Cardiac fibroblast (primary cell): ENCODE results near the gene EHD4.

ENCODE experiments used
- DNase-seq, 2 donors: peaks; one replicate each; pipeline versions ENCODE4 v3.0.0 to v3.0.0-alpha.2; 2010; ENCODE audit warnings: low read depth in 2 of 2
- H3K4me3 ChIP-seq, 2 donors: replicated peaks in 1 of 2; 1 replicate in 1 of 2; 2 replicates in 1 of 2; pipeline ENCODE4 v1.5.1; 2011; ENCODE audit warnings: low read depth in 2 of 2, low read length in 2 of 2, mild to moderate bottlenecking in 2 of 2, moderate library complexity in 1 of 2
- TF ChIP-seq, protein P1 (sequence below): IDR thresholded peaks from one replicate; pipeline ENCODE4 v1.5.1; 2011; ENCODE audit warnings: low read depth, mild to moderate bottlenecking, low read length, inconsistent platforms

Gene EHD4

DNA sequence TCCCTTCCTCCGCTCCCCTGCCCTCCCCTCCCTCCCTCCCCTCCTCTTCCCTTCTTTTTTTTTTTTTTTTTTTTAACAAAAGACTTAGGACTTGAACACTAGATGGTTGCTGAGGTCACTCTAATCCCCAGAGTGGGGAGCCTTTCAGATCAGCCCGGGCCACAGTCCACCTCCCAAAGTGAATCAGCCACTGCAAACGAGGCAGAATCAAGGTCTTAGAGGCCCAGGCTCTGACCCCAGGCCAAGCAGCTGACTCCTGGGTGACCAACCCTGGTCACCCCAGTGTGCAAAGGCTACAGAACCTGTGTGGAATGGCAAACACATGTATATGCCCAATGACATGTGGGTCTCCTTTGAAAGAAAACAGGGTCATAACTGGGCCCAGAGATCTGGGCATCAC is 18.3 kb upstream of the EHD4 start:
- TF ChIP-seq, protein P1, sequence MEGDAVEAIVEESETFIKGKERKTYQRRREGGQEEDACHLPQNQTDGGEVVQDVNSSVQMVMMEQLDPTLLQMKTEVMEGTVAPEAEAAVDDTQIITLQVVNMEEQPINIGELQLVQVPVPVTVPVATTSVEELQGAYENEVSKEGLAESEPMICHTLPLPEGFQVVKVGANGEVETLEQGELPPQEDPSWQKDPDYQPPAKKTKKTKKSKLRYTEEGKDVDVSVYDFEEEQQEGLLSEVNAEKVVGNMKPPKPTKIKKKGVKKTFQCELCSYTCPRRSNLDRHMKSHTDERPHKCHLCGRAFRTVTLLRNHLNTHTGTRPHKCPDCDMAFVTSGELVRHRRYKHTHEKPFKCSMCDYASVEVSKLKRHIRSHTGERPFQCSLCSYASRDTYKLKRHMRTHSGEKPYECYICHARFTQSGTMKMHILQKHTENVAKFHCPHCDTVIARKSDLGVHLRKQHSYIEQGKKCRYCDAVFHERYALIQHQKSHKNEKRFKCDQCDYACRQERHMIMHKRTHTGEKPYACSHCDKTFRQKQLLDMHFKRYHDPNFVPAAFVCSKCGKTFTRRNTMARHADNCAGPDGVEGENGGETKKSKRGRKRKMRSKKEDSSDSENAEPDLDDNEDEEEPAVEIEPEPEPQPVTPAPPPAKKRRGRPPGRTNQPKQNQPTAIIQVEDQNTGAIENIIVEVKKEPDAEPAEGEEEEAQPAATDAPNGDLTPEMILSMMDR = no peak
- no peak for DNase-seq
- no peak overlapping the region for H3K4me3 ChIP-seq

DNA sequence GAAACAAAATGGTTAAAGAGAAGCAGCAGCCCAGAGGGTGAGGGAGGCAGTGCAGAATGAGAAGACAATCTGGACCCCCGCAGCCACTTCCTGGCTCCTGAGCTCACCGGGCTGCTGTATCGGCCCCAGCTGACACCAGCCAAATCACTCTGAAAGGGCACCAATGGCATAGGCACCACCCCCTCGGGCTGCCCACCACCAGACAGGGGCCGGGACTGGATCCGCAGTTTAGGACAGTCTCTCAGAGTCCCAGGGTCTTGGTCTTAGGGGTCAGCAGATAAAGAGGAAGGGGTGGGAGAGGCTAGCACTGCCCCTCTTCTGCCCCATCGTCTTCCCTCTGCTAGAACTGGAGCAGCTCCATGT is 17.9 kb upstream of the EHD4 start:
- DNase-seq = no peak
- H3K4me3 ChIP-seq = no peak overlapping the region
- TF ChIP-seq, protein P1 = no peak

DNA sequence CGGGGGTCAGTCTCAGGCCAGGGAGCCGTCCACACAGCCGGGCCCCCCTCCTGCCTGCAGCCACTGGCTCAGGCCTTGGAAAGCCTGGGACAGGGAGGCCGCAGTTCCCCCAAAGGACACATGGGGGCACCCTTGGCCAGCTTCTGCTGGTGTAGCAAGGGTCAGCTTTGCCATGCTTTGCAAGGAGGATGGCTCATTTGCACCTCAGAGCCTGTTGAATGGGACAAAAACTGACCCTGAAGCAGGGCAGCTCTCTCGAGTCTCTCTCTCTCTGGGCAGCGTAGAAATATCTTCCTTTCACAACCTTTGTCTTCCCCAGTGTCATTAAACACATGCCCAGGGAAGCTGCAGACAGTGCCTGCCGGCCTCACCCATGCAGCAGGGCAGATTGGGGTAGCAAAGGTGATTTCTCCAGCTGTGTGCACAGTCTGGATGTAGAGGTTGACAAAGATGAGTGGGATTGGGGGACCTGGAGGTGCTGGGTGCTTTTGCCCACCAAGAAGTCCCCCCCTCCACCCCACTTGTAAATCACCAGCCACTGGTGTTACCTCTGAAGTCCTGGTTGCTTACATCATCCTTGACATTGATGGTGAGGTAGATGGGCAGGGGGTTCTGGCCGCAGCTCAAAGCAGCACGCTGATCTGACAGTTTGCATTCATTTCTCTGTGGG is 17.4 kb upstream of the EHD4 start:
- no peak overlapping the region for H3K4me3 ChIP-seq
- DNase-seq = peak; percentile 79 to 80
- TF ChIP-seq, protein P1 = peak; percentile 100

DNA sequence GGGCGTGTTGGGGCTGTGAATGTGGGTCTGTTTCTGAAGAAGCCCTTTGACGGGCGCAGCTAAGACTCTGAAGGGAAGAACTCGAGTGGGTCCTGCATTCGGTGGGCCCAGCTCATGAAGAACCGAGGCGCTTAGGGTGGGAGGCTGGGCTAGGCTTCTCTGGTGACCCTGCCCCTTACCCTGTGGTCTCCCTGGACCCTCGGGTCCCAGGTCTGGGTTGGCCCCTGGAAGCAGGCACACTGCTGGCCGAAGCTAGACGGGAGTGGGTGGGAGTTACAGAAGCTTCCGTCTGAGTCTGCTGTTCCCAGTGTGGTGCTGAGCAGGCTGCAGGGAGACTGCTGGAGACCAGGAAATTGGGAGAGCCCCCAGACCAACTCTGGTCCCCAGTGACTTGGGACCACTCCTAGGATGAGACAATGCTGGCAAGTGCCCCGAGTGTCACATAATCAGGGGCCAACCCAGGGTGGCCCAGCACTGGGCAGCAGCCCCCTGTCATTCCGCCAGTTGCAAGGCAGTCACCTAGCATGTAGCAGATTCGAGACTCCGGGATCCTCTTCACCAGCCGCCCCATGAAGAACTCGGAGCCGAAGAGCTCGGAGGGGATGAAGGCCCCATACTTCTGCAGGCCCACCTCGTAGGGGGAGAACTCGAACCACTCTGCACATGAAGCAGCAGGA is 16.7 kb upstream of the EHD4 start:
- DNase-seq = no peak
- H3K4me3 ChIP-seq = no peak overlapping the region
- TF ChIP-seq, protein P1 = no peak

DNA sequence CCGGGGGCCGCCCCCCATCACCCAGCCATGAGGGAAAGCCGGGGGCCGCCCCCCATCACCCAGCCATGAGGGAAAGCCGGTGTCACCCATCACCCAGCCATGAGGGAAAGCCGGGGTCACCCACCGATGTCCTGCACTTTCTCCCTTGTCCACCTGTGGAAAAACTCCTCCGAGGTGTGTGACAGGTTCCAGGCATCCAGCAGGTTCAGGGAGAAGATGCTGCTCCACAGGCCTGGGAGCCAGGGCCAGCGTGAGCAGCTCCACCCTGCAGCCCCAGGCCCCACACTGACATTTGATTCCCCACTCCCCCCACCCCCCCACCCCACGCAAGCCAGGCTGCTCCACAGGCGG is 15.5 kb upstream of the EHD4 start:
- no peak for DNase-seq
- no peak overlapping the region for H3K4me3 ChIP-seq
- TF ChIP-seq, protein P1 = no peak

DNA sequence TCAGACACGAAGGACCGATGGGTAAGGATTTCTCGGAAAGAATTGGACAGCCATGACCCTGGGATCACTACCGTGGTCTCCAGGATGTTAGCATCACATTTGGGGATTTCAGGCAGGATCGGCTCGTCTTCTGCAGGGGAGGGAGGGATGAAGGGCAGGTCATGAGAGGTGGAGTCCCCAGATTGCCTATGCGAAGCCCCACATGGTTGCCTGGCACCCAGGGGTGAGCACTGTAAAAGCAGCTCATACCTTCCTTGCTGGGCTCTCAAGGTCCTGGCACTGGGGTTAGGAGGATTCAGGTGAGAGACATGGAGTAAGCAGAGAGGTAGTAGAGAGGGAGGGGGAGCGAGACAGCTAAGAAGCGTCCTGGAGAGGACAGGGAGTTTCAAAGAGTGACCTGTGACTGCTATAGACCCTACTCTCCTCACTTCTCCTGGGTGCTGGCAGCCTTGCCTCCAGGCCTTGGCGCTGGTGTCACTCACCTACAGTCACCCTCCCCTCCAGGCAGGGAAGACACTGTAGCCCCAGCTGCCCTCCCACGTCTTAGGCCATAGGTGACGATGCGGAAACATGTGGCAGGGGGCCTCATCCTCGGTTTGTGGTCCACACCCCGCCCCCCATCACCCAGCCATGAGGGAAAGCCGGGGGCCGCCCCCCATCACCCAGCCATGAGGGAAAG is 15.0 kb upstream of the EHD4 start:
- TF ChIP-seq, protein P1 = no peak
- DNase-seq = no peak
- no peak overlapping the region for H3K4me3 ChIP-seq
